GM19023 (cell line): ENCODE data around the gene ACOXL.
A peak's percentile ranks its signal among the peaks of the same experiment; 100 is the strongest.

Experiments
- ATAC-seq: cut with Tn5 transposase; IDR thresholded peaks from one replicate; pipeline ENCODE4 v1.9.1; 2021; ENCODE audit warnings: mild to moderate bottlenecking, moderate library complexity; ENCODE audit not compliant: unreplicated experiment

ACOXL gene

DNA sequence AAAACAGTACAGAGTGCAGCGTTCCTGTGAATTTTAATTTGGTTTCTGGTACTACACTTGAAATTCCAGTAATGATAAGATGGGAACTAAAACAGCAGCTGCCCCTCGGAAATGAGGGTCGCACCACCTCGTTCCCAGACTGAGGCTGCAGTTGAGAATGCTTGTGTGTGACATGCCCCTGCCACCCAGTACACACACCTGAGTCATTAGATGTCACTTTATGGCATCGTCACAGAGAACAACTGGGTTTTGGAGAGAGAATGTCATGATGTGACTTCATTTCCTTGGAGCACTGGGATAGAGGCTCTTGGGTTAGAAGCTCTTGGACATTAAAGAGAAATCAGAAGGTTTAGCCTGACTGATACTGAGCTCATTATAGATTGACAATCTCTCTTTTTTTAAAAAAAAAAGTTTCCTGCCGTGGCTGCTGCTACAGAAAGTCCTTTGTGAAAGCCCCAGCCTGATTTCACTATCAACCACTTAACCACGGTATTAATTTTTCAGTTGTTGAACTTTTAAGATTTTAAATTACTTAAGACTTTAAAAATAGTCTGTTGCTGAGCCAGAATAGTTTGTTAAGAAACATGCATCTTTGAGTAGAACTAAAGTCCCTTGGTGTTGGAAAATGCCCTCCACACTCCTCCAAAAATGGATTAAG lies 412.9 kb downstream of the ACOXL start:
- ATAC-seq, result no peak

DNA sequence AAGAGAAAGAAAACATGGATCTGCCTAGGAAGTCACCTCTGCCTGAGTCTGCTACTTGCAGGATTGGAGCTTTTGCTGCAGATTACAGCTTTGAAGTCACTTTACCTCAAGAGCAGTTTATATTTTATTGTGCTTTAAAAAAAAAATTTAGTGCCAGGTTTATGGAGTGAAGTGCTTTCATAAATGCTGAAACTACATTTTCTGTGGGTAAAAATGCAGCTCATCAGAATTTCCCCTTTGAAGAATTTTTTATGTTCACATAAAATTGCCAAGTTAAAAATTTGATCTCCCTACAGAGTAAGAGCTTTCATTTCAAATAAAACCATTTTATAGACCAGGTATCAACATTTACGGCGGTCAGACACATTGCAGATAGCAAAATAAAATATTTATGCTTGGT lies 413.6 kb downstream of the ACOXL start:
- ATAC-seq, result no peak

DNA sequence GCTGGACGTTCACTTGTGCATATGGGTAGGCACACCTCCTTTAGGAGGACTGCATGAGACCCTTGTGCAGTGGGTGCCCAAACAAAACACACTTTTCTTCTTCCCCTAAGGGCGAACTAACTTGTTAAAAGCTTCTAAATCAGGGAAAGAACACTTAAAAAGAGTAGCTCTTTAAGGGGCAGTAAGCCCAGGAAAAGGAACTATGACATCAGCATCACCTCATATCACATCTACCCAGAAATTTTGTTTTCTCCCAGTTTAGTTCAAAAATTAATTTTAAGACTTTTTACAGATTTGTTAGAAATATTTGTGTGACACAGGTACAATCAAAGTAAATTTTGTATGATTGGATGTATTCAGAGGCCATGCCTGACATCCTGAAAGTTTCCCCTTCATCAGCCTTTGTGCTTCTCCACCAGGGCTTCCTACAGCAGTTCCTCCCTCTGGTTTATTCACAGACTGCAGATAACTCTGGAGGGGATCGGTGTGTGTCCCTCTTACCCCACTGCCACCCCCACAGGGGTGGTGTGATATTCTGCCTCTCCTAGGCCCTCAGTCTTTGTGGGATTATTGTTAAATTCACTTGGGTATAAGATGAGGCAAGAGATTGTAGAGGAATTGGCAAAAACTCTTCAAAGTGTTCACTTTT lies 416.0 kb downstream of the ACOXL start:
- no peak for ATAC-seq

DNA sequence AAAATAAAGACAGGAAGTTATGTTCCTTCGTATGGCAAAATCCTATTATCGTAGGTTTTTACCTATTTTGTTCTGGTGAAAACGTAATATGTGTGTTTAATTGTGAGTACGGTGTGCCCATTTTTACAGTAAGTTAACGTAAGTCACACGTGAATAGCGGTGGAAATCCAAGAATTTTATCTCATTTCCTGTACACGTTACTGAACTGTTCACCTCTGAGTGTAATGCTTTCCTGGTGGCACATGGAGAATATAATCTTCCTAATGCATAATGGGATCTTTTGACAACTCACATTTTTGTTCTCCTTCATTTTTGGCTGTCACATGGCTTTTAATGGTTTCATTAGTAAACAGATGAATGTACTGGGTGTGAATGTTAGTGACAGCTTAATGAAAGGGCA lies 416.6 kb downstream of the ACOXL start:
- no peak for ATAC-seq

DNA sequence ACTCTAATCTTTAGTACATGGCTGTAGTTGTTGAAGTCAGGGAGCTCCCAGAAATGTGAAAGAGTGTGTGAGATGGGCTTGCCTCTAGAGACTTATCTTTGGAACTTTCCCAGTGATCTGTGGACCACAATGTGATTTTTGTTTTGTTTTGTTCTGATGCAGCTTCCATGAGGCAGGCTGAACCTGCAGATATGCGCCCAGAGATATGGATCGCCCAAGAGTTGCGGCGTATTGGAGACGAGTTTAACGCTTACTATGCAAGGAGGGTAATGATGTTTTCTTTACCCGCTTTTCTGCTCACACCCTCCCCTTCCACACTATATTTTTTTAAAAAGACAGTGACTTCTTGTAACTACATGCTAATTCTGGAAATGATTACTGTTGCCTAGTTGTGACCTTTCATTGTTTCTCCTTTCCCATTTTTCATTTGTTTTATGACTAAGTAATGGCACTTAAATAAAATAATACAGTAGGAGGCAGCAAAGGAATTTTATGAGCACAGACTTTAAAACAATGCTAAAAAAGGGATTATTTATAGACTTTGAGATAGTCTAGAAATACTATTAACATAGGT lies 417.6 kb downstream of the ACOXL start:
- ATAC-seq, result no peak

DNA sequence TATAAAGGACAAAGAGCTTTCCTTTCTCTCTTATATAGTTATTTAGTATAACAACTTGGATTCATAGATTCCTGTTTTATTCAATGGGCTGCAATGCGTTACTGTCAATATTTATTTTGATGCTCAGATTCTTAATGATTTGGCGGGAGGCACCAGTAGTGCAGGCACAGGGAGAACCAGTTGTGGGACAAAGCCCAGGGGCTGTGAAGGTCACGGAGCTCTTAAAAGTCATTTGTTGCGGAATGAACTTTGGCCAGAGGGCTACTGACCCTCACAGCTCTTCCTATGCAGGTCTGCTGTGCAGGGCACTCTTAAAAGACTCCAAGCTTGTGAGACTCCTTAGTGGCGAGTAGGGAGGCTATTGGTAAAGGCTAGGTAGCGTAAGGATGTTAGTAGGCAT lies 422.4 kb downstream of the ACOXL start:
- ATAC-seq, result no peak

DNA sequence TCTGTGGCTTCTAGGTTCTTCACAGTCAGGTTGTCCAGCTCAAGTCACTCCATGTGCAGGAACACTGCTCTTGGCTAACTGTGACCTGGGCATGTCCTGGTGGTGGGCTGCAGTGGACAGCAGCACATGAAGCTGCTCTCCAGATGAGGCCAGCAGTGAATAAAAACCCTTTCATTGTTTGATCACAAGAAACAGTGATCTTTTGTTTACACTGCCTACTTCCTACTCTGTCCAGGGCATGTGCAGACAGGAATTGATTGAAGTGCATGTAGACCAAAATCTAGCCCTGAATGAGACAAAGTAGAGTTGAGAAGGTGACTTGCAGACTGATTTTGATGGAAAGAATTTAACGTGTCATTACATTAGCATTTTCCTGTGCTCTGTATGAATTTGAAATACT lies 423.2 kb downstream of the ACOXL start:
- ATAC-seq, result no peak

DNA sequence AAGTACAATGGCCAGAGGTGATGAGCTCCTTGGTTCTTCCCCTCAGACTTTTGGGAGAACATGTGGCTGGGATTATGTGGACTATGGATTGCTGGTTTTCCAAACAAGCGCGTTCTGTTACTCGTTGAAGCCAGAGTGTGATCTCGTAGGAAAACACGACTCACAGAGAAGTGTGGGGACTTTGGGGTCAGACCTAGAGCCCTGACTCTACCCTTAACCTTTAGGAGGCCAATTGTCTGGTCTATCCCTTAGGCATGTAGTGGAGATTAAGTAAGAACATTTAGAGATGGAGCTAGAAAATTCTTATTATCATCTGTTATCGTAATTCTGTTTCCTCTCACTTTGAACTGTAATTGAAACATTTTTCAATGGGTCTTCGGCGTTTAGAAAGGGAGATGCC lies 424.2 kb downstream of the ACOXL start:
- ATAC-seq, result no peak

DNA sequence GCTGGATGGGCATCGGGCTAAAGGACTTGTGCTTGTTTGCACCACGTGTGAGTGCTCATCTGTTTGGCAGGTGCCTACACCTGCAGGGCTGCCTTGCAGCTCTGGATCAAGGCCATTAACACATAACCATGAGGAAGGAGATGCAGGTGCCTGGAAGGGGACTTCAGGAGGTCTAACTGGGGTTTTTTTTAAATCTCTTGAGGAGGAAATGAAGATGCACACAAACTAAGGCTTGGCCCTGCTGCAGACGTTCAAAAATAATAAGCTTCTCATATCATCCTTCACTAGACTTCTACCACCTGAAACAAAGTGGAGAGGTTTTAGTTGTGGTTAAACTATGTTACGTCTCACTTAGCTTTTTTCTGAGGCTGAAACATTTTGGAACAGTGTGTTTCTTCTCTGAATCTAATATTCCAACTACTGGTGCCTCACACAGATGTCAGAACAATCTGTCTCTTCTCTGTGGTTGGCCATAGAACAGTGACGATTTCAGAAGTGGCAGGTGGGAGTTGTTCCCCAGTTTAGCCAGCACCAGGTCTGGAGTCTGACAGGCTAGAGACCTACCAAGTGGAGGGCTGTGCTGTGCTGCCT lies 424.8 kb downstream of the ACOXL start:
- peak; percentile 52 for ATAC-seq

DNA sequence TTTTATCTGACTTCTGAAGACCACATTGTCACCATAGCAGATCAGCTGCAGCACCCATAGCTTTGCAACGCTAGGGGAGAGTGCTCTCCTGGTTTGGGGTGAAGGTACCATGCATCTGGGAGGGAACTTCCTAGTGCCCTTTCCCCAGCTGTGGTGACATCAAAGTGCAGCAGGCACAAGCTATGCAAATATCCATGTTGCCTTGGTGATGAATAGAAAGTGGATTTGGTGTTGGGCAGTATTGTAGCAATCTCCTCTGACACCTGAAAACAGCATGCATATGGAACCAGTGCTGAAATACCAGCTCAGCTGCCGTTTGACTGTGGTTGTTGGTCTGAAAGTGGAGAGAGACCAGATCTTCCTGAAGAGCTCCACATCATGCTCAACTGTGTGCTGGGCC lies 425.4 kb downstream of the ACOXL start:
- ATAC-seq, result peak; percentile 69

DNA sequence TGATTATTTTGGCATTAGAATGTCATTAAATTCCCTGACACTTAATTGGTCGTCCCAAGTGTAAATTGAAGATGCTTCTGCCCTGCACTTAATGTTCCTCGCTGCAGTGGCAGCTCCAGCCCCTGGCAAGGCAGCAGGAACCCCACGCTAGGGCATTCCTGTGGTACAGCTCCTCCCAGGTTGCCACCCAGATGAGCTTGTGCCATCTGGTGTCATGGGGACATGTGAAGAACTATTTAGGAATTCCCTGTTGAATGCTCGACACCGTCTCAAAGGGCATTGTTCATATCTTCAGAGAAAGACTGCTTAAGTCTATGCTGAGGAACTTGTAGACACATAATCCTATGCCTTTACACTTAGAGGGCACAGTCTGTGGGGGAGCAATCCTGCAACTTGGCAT lies 427.3 kb downstream of the ACOXL start:
- no peak for ATAC-seq

DNA sequence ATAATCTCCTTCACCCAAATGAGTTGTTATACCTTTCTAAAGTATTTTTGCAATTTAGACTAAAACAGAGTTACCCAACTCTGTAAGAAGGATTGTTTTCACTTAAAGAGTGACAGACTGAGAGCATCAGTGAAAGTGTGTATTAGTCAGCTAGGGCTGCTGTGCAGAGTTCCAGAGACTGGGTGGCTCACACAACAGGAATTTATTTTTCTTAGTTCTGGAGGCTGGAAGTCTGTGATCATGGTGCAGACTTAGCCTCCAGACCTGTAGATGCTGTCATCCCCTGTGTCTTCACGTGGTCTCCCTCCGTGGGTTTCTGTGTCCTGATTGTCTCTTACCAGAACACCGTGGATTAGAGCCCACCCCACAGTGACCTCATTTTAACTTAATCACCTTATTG lies 428.4 kb downstream of the ACOXL start:
- no peak for ATAC-seq

DNA sequence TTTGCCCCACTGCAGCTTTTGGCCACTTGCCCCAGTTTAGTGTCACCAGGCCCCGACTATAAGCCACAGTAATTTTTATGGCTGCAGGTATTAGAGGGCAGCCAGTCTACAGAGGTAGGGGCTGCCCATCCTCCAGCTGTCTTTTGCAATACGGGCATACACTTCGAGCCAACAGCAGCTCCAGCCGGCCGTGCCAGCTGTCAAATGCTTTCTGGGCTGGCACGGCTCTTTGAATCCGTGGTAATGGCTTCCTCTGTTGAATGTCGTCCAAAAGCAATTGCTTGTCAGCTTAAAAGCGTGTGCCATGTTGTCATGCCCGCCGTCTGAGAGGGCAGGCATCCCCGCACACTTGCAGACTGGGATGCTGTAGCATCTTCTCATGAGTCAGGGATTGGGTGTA lies 429.6 kb downstream of the ACOXL start:
- ATAC-seq, result no peak

DNA sequence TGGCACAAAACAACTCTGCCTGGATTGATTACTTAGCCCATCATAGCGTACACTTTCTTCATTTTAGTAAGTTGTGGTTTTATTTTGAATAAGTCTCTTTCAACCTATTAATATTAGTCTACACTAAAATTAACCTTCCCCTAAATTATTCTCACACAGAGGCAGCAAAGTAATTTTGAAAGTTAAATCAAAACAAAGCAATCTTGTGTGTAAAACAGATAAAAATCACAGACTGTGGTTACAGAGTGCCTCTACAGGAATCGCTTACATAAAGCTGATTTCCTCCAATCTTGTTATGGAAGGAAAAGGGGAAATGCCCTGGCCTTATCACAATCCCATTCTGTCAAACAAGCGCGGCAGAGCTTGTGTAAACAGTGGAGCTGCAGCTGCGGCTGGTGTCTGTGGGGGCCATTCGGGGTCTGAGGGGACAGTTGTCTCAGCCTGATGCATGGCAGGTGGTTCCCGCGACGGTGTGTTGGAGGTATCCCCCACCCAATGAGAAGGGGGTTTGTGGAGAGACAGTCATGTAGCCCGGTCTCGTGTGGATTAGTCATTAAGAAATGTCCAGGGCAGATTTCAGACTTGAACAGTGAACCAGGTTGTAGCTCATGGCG lies 430.5 kb downstream of the ACOXL start:
- no peak for ATAC-seq

DNA sequence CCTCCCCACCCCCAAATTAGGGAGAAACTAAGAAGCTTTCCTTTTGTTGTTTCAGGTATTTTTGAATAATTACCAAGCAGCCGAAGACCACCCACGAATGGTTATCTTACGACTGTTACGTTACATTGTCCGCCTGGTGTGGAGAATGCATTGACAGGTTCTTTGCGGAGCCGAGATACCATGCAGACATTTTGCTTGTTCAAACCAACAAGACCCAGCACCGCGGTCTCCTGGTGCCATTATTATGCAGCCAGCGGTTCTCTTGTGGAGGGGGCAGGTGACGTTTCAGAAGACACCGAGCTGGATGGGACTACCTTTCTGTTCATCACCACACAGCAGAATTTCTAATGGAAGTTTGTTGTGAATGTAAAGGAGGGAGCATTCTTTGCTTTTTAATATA lies 431.7 kb downstream of the ACOXL start:
- ATAC-seq, result no peak

DNA sequence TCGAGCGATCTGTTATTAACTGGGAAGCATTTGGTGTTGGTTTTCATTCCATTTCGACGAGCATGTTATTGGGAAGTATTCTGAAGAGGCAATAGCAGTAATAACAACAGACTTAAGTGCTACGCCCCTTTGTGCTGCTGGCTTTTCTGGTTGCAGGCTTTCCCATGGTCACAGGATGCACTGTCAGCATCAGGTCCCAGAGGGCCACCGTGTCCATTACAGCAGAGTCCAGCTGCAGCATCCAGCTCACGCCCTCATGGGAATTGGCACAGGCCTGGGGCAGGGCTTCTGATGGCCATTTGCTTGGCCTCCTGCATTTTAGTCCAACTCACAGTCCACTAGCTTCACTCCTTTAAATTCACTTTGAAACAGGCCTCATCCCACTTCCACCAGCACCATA lies 432.7 kb downstream of the ACOXL start:
- ATAC-seq, result no peak

DNA sequence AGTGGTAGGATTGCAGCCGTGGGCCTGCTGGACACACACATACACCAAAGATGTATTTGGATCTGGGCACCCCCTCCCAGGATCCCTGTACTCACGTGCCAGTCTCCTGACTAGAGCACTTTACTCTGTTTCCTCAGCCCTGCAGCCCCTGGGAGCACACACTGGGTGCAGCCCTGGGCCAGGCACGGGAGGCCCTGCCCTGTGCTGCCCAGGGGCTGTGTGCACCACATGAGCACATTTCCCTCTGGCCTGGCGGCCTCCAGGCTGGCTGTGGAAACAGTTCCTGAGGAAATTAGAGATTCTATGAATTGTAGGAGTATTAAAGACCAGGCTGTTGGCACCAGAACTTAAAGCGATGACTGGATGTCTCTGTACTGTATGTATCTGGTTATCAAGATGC lies 433.7 kb downstream of the ACOXL start:
- no peak for ATAC-seq

DNA sequence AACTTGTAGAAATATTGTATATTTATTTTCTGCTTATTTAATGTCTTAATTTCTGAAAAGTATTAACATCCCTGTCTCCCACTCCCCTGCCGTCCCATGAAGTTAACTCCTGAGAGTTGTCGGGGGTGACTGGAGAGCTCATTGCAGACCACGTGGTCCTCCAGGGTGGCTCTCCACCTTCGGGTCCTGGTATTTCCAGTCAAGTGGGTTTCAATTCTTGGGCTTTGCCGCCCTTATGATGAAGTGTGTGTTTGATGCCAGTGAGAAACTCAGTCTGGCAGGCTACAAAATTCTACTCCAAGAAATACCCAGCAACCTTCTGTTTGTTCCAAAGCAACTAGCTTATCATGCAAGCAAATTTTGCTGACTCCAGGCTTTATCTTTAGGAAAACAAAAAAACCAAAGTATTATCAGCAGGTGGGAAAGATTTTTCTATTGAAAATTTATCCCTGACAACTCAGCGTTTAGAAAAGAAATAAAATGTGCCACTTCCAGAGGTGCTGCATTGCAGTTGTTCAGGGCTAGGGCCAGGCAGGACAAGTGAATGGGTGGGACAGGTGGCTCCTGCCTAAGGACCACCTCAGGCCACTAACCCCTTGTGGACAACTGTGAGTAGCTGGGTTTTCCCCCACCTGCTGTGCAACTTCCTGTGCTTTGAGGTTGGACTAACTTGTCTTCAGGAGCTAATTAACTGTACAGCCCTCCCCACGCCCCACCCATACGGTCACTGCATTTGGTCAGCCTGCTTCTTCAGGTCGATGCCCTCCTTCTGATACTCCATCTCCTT lies 434.9 kb downstream of the ACOXL start:
- no peak for ATAC-seq

DNA sequence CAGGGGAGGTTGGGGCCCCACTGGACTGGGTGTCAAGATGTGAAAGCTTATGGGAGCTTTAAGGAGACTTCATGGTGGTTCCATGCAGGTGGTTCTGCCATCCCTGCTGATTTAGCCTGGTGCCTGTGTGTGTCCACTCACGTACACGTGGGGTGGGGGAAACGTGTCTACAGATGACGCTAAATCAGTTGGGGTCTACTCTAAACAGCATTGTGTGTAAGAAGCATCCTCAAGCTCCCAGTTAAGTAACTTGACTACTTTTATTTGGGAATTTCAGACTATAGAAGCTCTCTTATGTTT lies 435.4 kb downstream of the ACOXL start:
- no peak for ATAC-seq
